Hematopoietic multipotent progenitor cell (in vitro differentiated cells): ENCODE results near the gene PPP4R4. TPM values are rescaled to one million over a fixed set of nuclear protein-coding genes. Genes with fewer than 3 reads are reported as not detected.

Experiments
- DNase-seq, 3 donors: peaks; one replicate each; pipeline ENCODE4 v3.0.0-alpha.2; 2011 to 2015; ENCODE audit warnings: low read depth in 2 of 3, low spot score in 2 of 3
- total RNA-seq: library from RNA; depleted of rRNA; stranded (reverse); fragments of >200 nt; gene quantifications from one replicate; pipeline ENCODE4 v1.2.3, GENCODE V29; 2012

PPP4R4 gene
- total RNA-seq, 1 donor: under 0.01 TPM

GRCh38 chr14:94175747-94176146, 1.6 kb downstream of the PPP4R4 start:
- no peak for DNase-seq

- no peak for DNase-seq
These were observed 2.7 kb downstream of the PPP4R4 start for GRCh38 chr14:94176808-94177207.

- DNase-seq: no peak
These were observed 3.7 kb downstream of the PPP4R4 start for GRCh38 chr14:94177806-94178205.

GRCh38 chr14:94179244-94179643, 5.1 kb downstream of the PPP4R4 start:
- no peak for DNase-seq

- DNase-seq: peak in 2 of 3 donors; percentile 54 to 83
These were observed 6.6 kb downstream of the PPP4R4 start for GRCh38 chr14:94180655-94181271.

- no peak for DNase-seq
These were observed 7.7 kb downstream of the PPP4R4 start for GRCh38 chr14:94181835-94182234.

- DNase-seq: no peak
These were observed 18.4 kb downstream of the PPP4R4 start for GRCh38 chr14:94192536-94192935.

GRCh38 chr14:94193776-94194175, 19.7 kb downstream of the PPP4R4 start:
- no peak for DNase-seq

GRCh38 chr14:94196057-94196456, 21.9 kb downstream of the PPP4R4 start:
- DNase-seq: no peak

GRCh38 chr14:94203473-94204210, 29.5 kb downstream of the PPP4R4 start:
- DNase-seq: no peak

- no peak for DNase-seq
These were observed 38.9 kb downstream of the PPP4R4 start for GRCh38 chr14:94213021-94213420.

GRCh38 chr14:94213741-94214140, 39.6 kb downstream of the PPP4R4 start:
- DNase-seq: no peak

GRCh38 chr14:94217116-94217515, 43.0 kb downstream of the PPP4R4 start:
- DNase-seq: no peak

GRCh38 chr14:94218198-94218886, 44.2 kb downstream of the PPP4R4 start:
- DNase-seq: peak in 1 of 3 donors; percentile 17

GRCh38 chr14:94224040-94224439, 49.9 kb downstream of the PPP4R4 start:
- no peak for DNase-seq

- DNase-seq: no peak
These were observed 51.6 kb downstream of the PPP4R4 start for GRCh38 chr14:94225460-94226378.

- DNase-seq: no peak
These were observed 52.9 kb downstream of the PPP4R4 start for GRCh38 chr14:94227029-94227428.

- DNase-seq: no peak
These were observed 62.9 kb downstream of the PPP4R4 start for GRCh38 chr14:94237046-94237445.

- DNase-seq: no peak
These were observed 63.9 kb downstream of the PPP4R4 start for GRCh38 chr14:94237983-94238382.

- no peak for DNase-seq
These were observed 65.3 kb downstream of the PPP4R4 start for GRCh38 chr14:94239406-94239805.

GRCh38 chr14:94244182-94244581, 70.1 kb downstream of the PPP4R4 start:
- DNase-seq: no peak
